Smooth muscle cell (in vitro differentiated cells): ENCODE data around the gene CPA3. TPM values are rescaled to one million over a fixed set of nuclear protein-coding genes. Genes with fewer than 3 reads are reported as not detected.

ENCODE experiments used
- DNase-seq: peaks from one replicate; lab custom pipeline; 2025; ENCODE audit not compliant: unreplicated experiment; lab: John Stamatoyannopoulos, UW
- H2AFZ ChIP-seq: fragments of 200-600 bp; sonication (generic); 2 replicates; pipeline ENCODE4 v1.6.0; 2016; ENCODE audit warnings: antibody characterized with exemption, low read depth, mild to moderate bottlenecking
- H3F3A ChIP-seq: fragments of 200-600 bp; sonication (generic); 2 replicates; pipeline ENCODE4 v1.6.0; 2017; ENCODE audit warnings: antibody characterized with exemption, low read depth
- H3K27ac ChIP-seq: fragments of 200-600 bp; sonication (generic); 2 replicates; pipeline ENCODE4 v1.5.1; 2016; ENCODE audit warnings: low read depth, mild to moderate bottlenecking
- H3K27me3 ChIP-seq: fragments of 200-600 bp; sonication (generic); 2 replicates; pipeline ENCODE4 v1.6.1; 2016; ENCODE audit warnings: low read depth, mild to moderate bottlenecking
- H3K36me3 ChIP-seq: fragments of 200-600 bp; sonication (generic); 2 replicates; pipeline ENCODE4 v1.5.1; 2016; ENCODE audit warnings: low read depth
- H3K4me1 ChIP-seq: fragments of 200-600 bp; sonication (generic); 2 replicates; pipeline ENCODE4 v1.5.1; 2016; ENCODE audit warnings: low read depth
- H3K4me2 ChIP-seq: fragments of 200-600 bp; sonication (generic); 2 replicates; pipeline ENCODE4 v1.6.0; 2016; ENCODE audit warnings: mild to moderate bottlenecking
- H3K4me3 ChIP-seq: fragments of 200-600 bp; sonication (generic); 2 replicates; pipeline ENCODE4 v1.5.1; 2016; ENCODE audit warnings: mild to moderate bottlenecking
- H3K79me2 ChIP-seq: fragments of 200-600 bp; sonication (generic); 2 replicates; pipeline ENCODE4 v1.6.0; 2016; ENCODE audit warnings: low read depth, mild to moderate bottlenecking
- H3K9ac ChIP-seq: fragments of 200-600 bp; sonication (generic); 2 replicates; pipeline ENCODE4 v1.6.0; 2016; ENCODE audit warnings: low read depth
- H3K9me3 ChIP-seq: fragments of 200-600 bp; sonication (generic); replicated peaks from 2 replicates; pipeline ENCODE4 v1.5.1; 2016; ENCODE audit warnings: low read depth
- H4K20me1 ChIP-seq: fragments of 200-600 bp; sonication (generic); 2 replicates; pipeline ENCODE4 v1.6.0; 2016; ENCODE audit warnings: low read depth
- WGBS: methylation state at CpG from one replicate; pipeline ENCODE4 v1.1.7; 2016; ENCODE audit warnings: low lambda C conversion rate; 5-methylcytosine and 5-hydroxymethylcytosine counted together
- polyA plus RNA-seq: library from polyadenylated mRNA; unstranded; fragments of >200 nt; fragmentation: Nextera tagmentation; extraction: Ambion mirVana; gene quantifications from 2 replicates; pipeline ENCODE4 v1.2.1, GENCODE V29; 2016
- total RNA-seq: library from RNA; depleted of rRNA; stranded (reverse); fragments of >200 nt; gene quantifications from 2 replicates; pipeline ENCODE4 v1.2.3, GENCODE V29; 2014
- TF ChIP-seq, protein P1 (sequence below): fragments of 200-600 bp; sonication (generic); IDR thresholded peaks from 2 replicates; pipeline ENCODE4 v1.5.1; 2017; ENCODE audit warnings: borderline replicate concordance, mild to moderate bottlenecking, antibody characterized with exemption; ENCODE audit not compliant: insufficient read depth, poor library complexity, severe bottlenecking

Gene CPA3
- total and polyA plus RNA-seq, 2 experiments from 2014 or later, result not detected

DNA sequence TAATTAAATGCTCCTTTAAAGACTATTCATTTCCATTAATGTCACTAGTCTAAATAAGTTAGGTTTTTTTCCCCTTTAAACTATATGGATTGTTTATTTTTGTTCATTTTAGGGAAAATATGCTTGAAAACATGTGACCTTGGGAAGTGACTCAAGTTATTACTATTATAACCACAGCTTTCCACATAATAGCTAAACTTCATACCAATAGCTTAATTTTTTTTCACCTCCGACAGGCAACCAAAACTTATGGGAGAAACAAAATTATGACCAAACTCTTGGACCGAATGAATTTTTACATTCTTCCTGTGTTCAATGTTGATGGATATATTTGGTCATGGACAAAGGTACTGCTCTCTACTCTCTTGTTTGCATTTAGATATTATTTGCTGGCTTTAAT lies 16.2 kb downstream of the CPA3 start:
- H3K9me3 ChIP-seq, result no peaks in the 10 kb centered on the region
- H2AFZ ChIP-seq, result no peak overlapping the region
- no peaks in the 10 kb centered on the region for H3K27me3 ChIP-seq
- no peak overlapping the region for H3K9ac ChIP-seq
- no peaks in the 10 kb centered on the region for H4K20me1 ChIP-seq
- H3K27ac ChIP-seq, result no peak overlapping the region
- no peaks in the 10 kb centered on the region for H3K79me2 ChIP-seq
- no peaks in the 10 kb centered on the region for H3K4me1 ChIP-seq
- no peak overlapping the region for H3K4me2 ChIP-seq
- no peaks in the 10 kb centered on the region for H3K36me3 ChIP-seq
- WGBS, result 78% methylated on average over 2 of the region's 2 CpGs
- TF ChIP-seq, protein P1, sequence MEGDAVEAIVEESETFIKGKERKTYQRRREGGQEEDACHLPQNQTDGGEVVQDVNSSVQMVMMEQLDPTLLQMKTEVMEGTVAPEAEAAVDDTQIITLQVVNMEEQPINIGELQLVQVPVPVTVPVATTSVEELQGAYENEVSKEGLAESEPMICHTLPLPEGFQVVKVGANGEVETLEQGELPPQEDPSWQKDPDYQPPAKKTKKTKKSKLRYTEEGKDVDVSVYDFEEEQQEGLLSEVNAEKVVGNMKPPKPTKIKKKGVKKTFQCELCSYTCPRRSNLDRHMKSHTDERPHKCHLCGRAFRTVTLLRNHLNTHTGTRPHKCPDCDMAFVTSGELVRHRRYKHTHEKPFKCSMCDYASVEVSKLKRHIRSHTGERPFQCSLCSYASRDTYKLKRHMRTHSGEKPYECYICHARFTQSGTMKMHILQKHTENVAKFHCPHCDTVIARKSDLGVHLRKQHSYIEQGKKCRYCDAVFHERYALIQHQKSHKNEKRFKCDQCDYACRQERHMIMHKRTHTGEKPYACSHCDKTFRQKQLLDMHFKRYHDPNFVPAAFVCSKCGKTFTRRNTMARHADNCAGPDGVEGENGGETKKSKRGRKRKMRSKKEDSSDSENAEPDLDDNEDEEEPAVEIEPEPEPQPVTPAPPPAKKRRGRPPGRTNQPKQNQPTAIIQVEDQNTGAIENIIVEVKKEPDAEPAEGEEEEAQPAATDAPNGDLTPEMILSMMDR, result no peak
- DNase-seq, result no peak
- H3K4me3 ChIP-seq, result no peak overlapping the region
- no peaks in the 10 kb centered on the region for H3F3A ChIP-seq

DNA sequence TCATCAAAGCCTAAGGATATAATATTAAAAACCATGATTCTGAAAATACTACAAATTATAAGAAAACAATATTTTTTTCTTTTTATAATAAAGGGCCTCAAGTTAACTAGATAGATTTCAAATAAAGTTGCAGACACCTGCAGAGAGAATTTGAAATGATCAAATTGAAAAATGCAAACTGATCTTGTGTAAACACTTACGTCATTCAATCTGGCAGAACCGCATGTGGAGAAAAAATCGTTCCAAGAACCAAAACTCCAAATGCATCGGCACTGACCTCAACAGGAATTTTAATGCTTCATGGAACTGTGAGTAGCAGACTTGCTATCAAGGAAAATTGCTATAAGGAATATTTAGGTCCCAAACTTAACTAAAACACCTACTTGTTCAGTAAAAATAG lies 17.2 kb downstream of the CPA3 start:
- Histone ChIP-seq H3K9me3 (no peaks in the 10 kb centered on the region), H3K27me3 (no peaks in the 10 kb centered on the region), H3K9ac (no peak overlapping the region), H2AFZ (no peak overlapping the region), H3K4me3 (no peak overlapping the region), H3K27ac (no peak overlapping the region), H3K79me2 (no peaks in the 10 kb centered on the region), H4K20me1 (no peaks in the 10 kb centered on the region), H3F3A (no peaks in the 10 kb centered on the region), H3K4me2 (no peak overlapping the region), H3K36me3 (no peaks in the 10 kb centered on the region), H3K4me1 (no peaks in the 10 kb centered on the region)
- WGBS, result 94% methylated on average over 4 of the region's 4 CpGs
- DNase-seq, result no peak
- TF ChIP-seq, protein P1, result no peak

DNA sequence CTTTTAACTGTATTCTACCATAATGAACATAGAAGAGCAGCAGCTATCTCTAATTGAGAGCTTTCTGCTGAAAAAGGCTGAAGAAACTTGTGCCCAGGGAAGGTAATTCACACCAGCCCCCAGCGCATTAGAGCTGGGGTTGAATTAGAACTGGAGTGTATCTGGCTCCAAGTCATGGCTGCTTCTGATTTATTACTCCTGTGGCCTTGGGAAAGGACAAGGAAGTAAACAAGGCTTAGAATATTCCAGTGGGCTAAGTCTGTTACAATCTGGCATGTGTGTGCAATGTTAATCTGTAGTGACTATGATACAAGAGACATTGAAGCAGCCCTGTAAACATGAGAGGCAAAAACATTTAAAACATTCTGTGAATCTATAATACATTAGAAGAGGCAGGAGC lies 18.1 kb downstream of the CPA3 start:
- TF ChIP-seq, protein P1, result no peak
- WGBS, result 81% methylated on average over 1 of the region's 1 CpG
- Histone ChIP-seq H2AFZ (no peak overlapping the region), H3K79me2 (no peaks in the 10 kb centered on the region), H3K4me2 (no peak overlapping the region), H4K20me1 (no peaks in the 10 kb centered on the region), H3K4me3 (no peak overlapping the region), H3K27me3 (no peaks in the 10 kb centered on the region), H3K9me3 (no peaks in the 10 kb centered on the region), H3F3A (no peaks in the 10 kb centered on the region), H3K27ac (no peak overlapping the region), H3K9ac (no peak overlapping the region), H3K36me3 (no peaks in the 10 kb centered on the region), H3K4me1 (no peaks in the 10 kb centered on the region)
- DNase-seq, result no peak

DNA sequence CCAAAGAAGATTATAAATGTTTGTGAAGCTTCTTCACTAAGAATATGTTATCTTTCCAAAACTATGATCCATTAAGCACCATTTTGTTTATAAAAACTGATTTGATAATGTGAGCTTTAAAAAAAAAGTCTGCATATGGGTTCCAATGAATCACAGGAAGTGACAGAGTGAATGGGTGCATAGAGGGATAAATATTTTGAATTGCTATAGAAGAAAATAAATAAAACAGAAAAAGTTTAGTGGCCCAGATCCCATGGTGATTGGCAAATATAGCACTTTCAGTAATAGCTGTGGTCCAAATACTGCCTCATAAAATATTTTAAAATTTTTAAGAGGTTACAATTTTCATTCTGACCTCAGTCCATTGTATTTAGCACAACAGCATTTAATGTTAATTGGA lies 19.2 kb downstream of the CPA3 start:
- H3K27ac ChIP-seq, result no peak overlapping the region
- no peaks in the 10 kb centered on the region for H4K20me1 ChIP-seq
- no peaks in the 10 kb centered on the region for H3K4me1 ChIP-seq
- no peak overlapping the region for H3K4me3 ChIP-seq
- H3K27me3 ChIP-seq, result no peaks in the 10 kb centered on the region
- no peaks in the 10 kb centered on the region for H3K9me3 ChIP-seq
- no peaks in the 10 kb centered on the region for H3K36me3 ChIP-seq
- DNase-seq, result no peak
- TF ChIP-seq, protein P1, result no peak
- no peaks in the 10 kb centered on the region for H3K79me2 ChIP-seq
- H3K4me2 ChIP-seq, result no peak overlapping the region
- no peaks in the 10 kb centered on the region for H3F3A ChIP-seq
- no peak overlapping the region for H3K9ac ChIP-seq
- no peak overlapping the region for H2AFZ ChIP-seq
